ENCODE measurements around the gene UAP1L1.

- TF ChIP-seq, protein P1, sequence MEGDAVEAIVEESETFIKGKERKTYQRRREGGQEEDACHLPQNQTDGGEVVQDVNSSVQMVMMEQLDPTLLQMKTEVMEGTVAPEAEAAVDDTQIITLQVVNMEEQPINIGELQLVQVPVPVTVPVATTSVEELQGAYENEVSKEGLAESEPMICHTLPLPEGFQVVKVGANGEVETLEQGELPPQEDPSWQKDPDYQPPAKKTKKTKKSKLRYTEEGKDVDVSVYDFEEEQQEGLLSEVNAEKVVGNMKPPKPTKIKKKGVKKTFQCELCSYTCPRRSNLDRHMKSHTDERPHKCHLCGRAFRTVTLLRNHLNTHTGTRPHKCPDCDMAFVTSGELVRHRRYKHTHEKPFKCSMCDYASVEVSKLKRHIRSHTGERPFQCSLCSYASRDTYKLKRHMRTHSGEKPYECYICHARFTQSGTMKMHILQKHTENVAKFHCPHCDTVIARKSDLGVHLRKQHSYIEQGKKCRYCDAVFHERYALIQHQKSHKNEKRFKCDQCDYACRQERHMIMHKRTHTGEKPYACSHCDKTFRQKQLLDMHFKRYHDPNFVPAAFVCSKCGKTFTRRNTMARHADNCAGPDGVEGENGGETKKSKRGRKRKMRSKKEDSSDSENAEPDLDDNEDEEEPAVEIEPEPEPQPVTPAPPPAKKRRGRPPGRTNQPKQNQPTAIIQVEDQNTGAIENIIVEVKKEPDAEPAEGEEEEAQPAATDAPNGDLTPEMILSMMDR (IDR thresholded peaks at IDR 0.05; ENCODE audit: poor library complexity) = no peak
- no peak for TF ChIP-seq EZH2phosphoT487 (IDR thresholded peaks at IDR 0.05; ENCODE audit: low read depth, severe bottlenecking, unreplicated experiment)
Observed at GRCh38 chr9:137079401-137079787, 2.1 kb downstream of the UAP1L1 start.

Measured in hepatocyte (in vitro differentiated cells).